Activated CD4-positive, alpha-beta T cell treated with anti-CD3 and anti-CD28 coated beads, Interleukin-2, amount 50 U/mL, for 16 hours (primary cell): ENCODE results near the gene SCAMP4.

Experiments
- DNase-seq: peaks from one replicate; pipeline ENCODE4 v3.0.0-alpha.2; 2020

The SCAMP4 gene

GRCh38 chr19:1917146-1917545 lies 11.9 kb downstream of the SCAMP4 start:
- DNase-seq, result no peak

- no peak for DNase-seq
Measured at GRCh38 chr19:1917926-1918325, 12.7 kb downstream of the SCAMP4 start.

- no peak for DNase-seq
Measured at GRCh38 chr19:1918975-1919374, 13.8 kb downstream of the SCAMP4 start.

GRCh38 chr19:1920644-1921043 lies 15.4 kb downstream of the SCAMP4 start:
- no peak for DNase-seq

GRCh38 chr19:1921326-1921725 lies 16.1 kb downstream of the SCAMP4 start:
- DNase-seq, result no peak

- peak; percentile 55 for DNase-seq
Measured at GRCh38 chr19:1921825-1922224, 16.6 kb downstream of the SCAMP4 start.

GRCh38 chr19:1922803-1923202 lies 17.6 kb downstream of the SCAMP4 start:
- DNase-seq, result no peak

- peak; percentile 80 for DNase-seq
Measured at GRCh38 chr19:1923319-1923718, 18.1 kb downstream of the SCAMP4 start.

- no peak for DNase-seq
Measured at GRCh38 chr19:1924320-1924961, 19.2 kb downstream of the SCAMP4 start.

- DNase-seq, result no peak
Measured at GRCh38 chr19:1925544-1925943, 20.3 kb downstream of the SCAMP4 start.

- peak; percentile 83 for DNase-seq
Measured at GRCh38 chr19:1929021-1929742, 24.0 kb downstream of the SCAMP4 start.

- no peak for DNase-seq
Measured at GRCh38 chr19:1931445-1931844, 26.2 kb downstream of the SCAMP4 start.

- DNase-seq, result no peak
Measured at GRCh38 chr19:1932395-1932794, 27.2 kb downstream of the SCAMP4 start.

GRCh38 chr19:1933244-1933643 lies 28.0 kb downstream of the SCAMP4 start:
- no peak for DNase-seq

- DNase-seq, result no peak
Measured at GRCh38 chr19:1933942-1934341, 28.7 kb downstream of the SCAMP4 start.

GRCh38 chr19:1935484-1936208 lies 30.4 kb downstream of the SCAMP4 start:
- peak; percentile 65 for DNase-seq

- DNase-seq, result no peak
Measured at GRCh38 chr19:1936430-1936829, 31.2 kb downstream of the SCAMP4 start.

- DNase-seq, result no peak
Measured at GRCh38 chr19:1936916-1937610, 31.9 kb downstream of the SCAMP4 start.

- DNase-seq, result no peak
Measured at GRCh38 chr19:1938071-1938470, 32.9 kb downstream of the SCAMP4 start.

- no peak for DNase-seq
Measured at GRCh38 chr19:1941146-1942077, 36.2 kb downstream of the SCAMP4 start, which contains the start of gene CSNK1G2. Gene CSNK1G2, plus strand, starts transcription at chr19:1941172. Its CDS starts 28,601 bp downstream, at chr19:1969773.

GRCh38 chr19:1942078-1942933 lies 37.1 kb downstream of the SCAMP4 start:
- DNase-seq, result peak; percentile 76
